GM21619 (cell line): ENCODE results near the gene FANCG.
A peak's percentile ranks its signal among the peaks of the same experiment; 100 is the strongest.

Experiments
- ATAC-seq: cut with Tn5 transposase; IDR thresholded peaks from one replicate; pipeline ENCODE4 v1.9.1; 2021; ENCODE audit not compliant: unreplicated experiment

The FANCG gene

DNA sequence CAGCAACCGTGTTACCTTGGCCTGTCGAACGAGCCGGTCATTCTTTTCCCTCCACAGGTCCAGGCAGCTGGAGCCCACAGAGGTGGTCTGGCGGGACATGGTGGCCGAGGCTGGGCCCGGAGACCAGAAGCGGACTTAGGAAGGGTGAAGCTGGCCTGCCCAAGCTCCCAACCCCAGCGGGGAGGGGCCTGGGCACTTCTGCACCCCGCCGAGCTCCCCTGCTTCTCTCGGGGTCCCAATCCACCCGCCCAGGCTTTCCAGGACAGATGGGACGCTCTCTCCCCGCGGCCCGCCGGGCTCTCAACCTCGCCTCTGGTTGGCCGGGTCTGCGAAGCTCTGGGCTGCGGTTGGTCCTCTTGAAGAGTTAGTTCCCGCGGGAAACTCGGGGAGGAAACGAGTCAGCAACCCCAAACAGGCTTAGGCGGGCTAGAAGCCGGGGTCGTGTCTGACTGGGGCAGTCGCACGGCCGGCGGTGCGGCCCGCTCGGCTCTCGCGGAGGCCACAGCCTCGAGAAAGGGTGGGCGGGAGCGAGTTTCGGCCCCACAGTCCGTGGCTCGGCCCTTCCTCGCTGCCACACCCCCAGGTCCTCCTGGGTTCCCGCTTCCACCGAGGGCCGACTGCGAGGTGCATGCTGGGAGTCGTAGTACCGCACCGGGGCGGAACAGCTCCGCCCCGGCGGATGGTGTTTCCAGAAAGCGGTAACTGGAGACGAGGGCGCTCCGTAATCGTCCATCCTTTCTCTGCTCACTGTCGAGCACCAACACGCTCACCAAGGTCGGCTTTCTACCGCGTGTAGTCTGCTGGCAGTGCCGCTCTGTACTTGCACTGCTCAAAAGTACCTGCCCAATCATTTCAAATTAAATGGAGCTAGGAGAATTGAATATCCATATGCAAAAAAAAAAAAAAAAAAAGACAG is at the start of gene FANCG:
TSS of gene FANCG (minus strand) at position 517 of the 916 bp plus-strand sequence. CDS start at position 99, 418 bp downstream.
- peak; percentile 83 for ATAC-seq

DNA sequence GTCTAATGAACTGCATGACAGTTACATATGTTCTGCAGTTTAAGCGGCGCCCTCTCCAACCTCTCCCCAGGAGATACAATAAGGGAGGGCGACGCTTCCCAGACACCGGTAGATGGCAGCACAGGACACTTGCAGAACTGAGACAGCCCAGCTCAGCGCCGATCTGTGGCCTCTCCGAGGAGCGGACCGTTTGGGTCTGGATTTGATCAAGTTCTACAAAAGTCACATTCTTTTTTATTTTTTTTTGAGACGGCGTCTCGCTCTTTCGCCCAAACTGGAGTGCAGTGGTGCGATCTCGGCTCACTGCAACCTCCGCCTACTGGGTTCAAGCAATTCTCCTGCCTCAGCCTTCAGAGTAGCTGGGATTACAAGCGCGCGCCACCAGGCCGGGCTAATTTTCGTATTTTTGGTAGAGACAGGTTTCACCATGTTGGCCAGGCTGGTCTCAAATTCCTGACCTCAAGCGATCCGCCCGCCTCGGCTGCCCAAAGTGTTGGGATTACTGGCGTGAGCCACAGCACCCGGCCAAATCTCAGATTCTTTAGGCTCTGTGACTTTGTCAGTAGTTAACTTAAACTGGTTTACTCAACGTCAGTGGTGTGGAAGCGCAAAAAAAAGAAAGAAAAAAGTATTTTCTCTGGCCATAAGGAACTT is 37.3 kb upstream of the FANCG start:
- no peak for ATAC-seq

DNA sequence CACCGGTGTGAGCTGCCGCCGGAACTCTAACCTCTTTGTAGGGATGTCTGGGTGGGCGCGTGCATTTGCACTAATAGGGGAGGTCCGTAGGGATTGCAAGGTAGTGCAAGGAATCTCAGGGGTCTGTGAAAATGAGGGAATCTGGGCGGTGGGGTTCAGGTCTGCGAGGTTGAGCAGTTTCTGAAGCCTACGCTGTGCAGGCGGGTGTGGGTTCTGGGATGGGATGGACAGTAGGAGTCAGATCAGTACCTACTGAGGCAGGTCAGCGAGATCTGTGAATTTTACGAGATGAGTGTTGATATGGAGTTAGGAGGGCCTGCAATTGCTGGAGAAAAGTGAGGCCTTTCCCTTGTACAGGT is 36.8 kb upstream of the FANCG start:
- ATAC-seq: no peak

DNA sequence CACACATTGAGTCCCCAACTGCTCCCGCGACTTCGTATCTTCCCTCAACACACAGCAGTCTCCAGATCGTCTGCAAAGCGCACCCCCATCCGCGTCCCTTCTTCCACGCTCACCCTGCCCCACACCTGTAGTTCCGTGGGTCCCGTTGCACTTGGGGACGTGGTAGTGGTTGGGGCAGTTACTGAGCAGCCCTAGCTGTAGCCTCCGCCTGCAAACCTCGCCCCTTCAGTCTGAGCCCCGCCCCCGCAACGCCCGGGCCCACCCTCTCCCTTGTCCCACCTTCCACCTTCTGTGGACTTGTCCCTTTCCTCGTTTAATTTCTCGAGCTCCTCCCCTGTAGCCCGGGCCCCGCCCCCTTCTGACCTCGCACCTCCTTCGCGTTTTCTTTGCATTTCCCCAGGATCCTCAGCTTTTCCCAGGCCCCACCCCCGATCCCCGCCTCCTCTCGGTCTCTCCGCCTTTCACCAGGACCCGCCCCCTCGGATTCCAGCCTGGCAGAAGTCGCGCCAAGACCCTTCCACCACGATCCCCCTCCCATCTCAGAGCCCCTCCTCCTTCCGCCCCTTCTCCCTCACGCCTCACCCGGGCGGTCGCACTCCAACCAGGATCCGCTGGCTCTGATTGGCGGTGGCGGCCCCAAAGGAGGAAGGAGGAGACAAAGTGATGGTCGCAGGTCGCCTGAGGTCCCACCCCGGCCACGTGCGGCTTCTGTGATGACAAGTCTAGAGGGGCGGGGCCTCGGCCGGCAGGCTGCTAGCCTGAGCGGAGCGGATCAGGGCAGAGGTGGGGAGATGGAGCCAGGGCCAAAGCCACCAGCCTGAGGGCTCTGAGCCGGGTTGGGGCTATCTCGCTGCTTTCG is 36.2 kb upstream of the FANCG start, which contains the start of gene ATOSB:
TSS of gene ATOSB (minus strand) at position 183 of the 859 bp plus-strand sequence. CDS start 7,588 bp downstream, outside the sequence.
- peak; percentile 48 for ATAC-seq

DNA sequence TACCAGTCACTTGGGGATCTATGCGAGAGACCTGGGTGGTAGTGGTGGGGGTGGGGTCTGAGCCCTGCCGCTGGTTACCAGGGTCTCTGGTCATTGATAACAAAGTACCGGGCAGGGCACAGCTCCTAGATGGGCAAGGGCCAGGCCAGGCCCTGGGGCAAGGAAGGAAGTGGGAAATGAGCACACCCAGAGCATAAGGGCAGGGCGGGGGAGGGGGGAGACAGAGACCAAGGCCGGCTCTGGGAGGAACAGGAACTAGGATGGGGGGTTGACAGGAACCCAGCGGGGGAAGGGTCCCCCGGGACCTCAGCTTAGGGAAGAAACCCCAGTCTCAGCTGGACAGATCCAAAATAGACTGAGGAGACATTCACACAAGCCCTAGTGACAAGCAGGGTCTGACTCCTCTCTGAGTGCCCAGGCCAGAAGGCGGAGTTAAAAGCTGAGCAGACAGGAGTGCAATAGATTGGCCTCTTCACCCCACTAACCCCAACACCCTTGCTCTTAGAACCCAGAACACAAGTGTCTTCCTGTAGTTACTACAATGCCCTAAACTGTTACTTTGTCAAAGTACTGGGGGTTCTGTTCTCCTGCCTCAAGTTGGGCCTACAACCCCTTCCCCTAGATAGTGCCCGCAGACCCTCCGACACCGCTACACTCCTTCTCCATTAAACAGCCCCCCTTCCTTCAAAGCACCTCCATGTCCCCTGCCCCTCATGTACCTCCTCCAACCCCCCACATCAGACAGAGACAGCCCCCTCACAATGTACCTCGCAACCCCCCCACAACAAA is 35.3 kb upstream of the FANCG start:
- ATAC-seq: no peak

DNA sequence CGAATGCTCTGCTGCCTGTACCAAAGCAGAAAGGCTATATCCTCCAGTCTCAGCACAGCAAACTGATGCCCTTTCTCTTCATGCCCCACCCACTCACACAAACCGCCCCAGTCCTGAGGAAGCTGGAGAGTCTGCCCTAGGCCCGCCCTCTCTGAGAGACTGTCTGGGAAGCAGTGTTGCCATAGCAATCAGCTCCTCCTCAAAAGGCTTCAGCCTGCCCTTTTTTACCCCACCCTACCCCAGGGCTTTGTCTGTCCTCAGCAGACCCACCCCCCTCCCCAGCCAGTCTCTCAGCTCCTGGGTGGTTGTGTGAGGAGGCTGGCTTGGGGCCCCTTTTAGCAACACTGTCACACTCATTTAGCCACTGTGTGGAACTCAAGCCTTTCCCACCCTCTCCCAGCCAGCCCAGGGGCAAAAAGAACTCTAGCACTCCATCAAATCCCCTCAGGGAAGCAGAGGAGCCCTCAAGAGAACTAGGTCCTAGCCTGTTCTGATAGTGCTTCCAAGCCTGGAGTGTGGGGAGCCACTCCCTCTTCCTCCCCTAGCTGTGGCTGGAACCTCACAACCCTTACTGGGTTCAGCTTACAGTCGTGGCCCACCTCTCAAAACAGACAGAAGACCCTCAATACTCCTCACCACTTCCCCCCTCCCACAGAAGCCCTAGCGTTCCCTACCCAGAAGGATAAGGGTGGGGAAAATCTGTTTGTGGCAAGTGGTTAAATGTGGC is 34.5 kb upstream of the FANCG start:
- ATAC-seq: no peak

DNA sequence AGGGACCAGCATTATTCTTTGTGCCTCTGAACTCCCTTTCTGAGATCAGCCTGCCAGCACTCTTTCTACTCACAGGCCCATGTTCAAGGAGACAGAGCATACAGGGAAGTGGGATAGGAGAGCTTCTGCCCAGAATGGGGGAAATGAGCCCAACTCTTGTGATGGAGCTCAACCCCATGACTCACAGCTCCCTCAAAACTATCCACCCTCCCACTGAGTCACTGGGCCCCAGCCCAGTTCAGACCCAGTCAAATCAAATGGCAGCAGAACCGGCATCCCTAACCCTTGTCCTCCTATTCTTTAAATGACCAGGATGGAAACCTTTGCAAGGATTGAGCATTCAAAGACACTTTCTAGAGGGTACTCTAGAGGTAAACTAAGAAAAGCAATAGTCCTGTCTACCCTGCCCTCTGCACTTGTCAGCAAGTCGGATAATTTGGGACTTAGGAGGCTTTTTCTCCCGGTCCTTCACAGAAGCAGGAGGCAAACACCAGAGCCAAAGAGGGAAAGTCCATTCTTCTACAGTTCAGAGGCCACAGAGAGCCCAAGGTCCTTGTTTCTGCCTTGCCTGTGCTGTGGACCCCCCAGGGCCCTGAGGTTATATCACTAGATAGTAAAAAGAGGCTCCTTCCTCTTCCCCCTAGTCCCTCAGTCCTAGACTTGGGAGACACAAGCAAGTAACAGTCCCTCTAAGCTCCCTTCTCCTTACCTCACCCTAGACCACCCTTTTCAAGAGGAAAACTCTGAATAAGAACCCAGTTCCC is 32.7 kb upstream of the FANCG start:
- ATAC-seq: no peak

DNA sequence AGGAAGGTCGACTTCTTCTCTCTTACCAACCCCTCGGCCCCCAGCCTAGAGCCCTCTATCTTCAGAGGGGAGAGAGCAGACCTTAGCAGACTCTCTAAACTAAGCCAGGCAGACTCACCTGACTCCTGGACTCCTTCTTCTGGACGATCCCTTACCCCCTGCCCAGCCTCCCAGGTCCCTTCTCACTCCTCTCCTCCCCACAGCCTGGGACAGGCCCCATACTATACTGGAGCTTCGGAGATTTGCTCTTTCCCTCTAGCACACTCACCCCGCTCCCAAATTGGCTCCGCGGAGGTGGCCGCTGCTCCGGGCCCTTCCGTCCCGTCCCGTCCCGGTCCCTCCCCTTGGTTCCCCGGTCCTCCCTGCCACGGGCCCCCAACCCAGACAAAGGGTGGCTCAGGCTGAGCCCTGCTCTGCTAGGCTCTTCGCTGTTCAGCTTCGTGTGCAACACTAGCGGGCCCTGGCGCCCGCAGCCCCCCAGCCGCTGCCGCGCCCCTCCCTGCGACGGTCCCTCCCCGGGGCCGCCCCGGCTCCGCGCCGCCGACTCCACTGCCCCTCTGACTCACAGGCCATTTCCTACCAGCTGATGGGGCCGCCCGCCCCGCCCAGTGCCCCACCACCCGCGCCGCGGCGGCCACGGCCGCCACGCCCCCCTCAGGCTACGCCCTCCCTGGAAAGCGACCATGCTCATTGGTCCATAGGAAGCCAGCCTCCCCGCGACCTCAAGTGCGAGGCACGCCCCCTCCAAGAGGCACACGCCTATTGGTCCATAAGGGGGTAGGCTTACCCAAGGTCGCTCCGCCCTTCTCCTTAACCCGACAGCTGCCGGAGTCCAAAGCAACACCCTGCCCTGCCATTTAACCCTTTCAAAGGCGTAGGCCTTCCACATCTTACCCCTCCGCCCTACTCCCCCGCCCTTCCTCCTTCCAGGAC is 31.5 kb upstream of the FANCG start:
- peak; percentile 65 for ATAC-seq

DNA sequence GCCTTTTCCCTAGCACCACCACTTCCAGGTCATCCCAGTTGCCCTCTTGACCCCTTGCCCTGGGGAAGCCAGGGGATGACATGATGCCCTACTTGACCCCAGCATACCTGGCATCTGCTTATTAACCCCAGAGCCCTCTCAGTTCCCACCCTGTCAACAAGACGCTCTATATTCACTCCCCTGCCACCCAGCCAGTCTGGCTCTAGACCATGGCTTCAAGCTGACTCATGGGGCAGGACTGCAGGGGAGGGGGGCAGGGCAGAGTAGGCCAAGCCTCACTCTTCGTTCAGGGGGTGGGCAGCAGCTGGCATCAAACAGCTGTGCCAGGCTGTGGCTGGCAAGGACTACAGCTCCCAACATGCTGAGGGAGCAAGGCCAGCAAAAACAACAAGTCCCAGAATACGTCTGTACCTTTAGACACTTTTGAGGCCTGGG is 30.6 kb upstream of the FANCG start:
- ATAC-seq: no peak

DNA sequence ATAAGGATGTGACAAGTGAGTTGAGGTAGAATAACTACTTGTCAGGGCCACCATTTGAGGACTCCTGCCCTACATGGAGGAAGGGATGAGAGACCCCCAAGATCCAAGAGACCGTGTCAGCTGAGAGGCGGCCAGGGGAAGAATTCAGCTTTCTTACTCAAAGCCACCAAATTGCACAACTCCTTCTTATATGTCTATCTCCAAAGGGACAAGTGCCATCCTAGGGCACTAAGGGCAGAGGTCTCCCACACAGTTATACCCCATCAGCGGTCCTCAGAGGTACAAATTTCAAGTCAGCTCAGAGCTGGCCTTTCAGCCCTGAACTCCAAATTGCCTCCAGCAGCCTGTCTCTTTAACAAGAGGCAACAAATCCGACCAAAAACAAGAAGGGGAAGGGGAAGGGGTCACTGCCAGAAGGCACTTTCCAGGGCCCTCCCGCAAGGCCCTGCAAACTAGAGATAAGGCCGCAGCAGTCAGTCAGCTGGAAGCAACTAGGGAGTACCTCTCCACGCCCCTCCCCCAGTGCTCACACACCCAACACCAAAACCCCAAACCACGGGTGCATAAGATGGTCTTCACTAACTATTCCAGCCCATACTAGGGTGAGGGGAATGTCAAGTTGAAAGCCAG is 29.3 kb upstream of the FANCG start:
- no peak for ATAC-seq

DNA sequence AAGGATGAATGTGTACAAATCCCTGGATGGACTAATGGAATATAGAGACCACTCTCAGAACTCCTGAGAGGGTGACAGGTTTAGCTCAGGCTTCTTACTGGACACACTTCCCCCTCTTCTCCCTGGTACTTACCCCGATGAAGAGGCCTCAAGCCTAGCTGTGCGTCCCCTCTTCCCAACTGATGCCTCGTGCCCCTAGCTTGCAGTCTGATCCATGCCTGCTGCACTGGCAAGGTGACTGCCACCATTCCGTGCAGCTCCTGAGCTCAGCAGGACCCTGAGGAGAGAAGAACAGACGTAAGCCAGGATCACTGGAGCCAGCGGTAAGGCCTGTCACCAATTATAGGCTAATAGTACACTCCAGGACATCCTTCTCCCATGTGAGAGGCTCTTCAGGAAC is 28.7 kb upstream of the FANCG start:
- no peak for ATAC-seq

DNA sequence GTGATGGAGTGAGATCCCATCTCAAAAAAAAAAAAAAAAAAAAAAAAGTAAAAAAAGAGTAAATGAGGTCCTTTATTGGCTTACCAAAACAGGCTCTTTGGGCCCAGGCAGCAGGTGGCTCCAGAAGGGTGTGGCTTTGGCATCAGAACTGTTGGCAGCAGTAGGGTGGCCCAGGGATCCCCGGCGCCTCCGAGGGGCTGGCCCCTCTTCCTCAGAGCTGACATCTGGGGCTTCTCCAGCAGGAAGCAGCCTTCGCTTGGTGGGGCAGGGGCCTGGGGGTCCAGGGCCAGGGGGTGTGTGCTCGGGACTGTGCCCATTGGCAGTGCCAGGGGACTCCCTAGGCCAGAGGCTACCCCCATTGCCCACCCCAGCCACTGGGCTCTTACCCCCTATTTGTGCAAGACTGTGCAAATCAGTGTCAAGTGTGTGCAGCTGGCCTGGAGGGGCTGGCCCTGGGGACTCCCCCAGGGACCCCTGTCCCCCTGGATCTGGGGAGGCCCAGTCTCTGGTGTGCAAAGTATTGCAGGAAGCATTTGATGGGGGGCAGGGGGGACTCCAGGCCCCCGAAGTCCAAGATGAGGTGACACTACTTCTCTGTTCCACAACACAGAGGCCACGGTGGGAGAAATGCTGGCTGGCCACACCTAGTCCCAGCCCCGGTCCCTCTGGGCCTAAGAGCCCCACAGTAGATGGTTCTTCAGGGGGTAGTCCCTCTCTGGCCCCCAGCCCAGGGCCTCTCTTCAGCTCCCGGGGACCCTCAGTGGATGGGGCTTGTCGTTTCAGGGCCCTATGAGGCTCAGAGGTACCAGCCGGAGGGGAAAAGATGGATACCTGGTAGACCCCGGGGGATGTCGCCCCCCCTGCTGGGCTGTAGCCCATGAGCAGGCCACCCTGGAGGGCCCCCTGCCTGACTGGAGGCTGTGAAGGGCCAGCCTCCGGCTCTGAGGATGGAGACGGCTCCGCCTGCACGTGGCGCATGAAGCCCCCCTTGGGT is 27.9 kb upstream of the FANCG start:
- ATAC-seq: no peak

DNA sequence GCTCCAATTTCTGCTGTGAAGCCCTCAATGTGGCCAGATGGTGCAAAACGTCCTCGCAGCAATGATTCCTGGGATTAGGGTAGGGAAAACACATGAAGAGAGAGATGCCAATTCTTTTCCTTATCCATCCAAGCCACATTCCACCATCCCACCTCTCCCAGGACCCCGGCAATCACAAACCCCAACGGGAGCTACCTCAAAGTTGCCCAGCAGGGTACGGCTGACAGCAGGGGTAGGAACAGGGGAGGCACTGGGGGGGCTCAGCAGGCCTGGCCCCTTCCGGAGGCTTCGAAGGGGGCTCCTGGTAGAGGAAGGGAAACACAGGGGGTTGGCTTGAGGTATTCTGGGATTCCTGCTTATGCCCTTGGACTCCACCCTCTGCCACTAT is 26.6 kb upstream of the FANCG start:
- no peak for ATAC-seq

DNA sequence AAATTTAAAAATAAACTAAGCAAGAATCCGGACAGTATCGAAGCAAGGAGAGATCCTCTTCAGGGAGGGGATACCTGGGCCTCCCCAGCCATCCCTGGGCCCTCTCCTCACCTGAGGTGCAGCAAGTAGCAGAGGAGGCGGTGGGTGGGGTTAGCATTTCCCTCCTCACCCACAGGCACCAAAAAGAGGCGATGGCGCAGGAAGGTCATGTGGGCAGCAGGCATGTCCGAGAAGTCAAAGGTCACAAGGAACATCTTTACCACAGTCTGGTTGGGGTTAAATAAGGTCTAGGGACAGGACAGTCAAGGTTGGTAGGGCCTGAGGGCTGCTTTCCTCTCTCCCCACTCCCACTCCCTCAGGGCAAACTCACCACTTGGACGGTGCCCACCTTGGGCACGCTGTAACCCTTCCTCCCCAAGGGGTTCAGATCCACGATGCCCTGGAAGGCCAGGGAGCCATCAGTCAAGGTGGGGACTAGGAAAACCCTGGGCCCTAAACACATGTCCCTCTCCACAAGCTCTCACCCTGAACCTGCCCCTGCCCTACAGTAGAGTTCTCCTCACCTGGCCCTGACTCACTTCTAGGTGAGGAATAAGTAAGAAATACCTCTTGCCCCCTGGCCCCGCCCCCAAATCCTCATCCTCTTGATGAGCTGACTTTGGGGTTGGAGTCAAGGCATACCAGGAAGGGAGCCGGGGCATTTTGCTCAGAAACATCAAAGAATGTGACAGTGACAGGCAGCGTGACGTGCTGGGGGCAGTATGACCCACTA is 26.0 kb upstream of the FANCG start:
- no peak for ATAC-seq

DNA sequence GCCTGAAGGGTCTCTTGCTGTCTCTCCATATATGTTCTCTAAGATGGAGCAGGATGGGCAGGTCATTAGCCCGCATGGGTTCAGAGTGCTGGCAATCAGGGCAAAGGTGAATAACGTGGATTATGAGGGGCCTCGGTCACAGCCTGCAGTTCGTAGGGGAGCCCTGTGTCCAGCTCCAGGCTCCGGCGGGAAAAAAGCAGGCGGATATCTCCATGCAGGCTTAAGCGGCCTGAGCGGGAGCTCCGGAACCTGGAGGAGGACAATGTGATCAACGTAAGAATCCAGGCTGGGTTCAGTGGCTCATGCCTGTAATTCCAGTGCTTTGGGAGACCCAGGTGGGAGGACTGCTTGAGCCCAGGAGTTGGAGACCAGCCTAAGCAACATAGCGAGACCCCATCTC is 25.4 kb upstream of the FANCG start:
- ATAC-seq: no peak

DNA sequence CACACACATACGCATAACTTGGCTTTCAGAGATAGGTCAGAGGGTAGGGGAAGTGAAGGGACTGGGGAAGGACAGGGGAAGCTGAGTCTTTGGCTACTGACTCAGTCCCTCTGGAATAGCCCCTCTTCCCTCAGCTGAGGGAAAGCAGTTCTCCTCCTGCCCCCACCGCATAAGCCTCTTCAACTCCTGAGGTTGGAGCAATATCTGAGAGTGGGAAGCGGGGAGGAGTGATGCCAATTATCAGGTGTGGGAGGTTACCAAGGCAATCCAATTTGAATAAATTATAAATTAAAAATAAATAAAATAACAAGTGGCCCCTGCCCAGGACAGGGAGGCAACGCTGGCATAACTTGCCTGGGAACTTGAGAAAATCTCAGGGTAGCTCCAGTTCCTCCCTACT is 24.8 kb upstream of the FANCG start:
- no peak for ATAC-seq
